HepG2 (cell line): Measurements from ENCODE around the gene CPEB4. TPM values are rescaled to one million over a fixed set of nuclear protein-coding genes. Genes with fewer than 3 reads are reported as not detected.

Experiments
- ATAC-seq: fragments of 200-7000 bp; cut with Tn5 transposase; 3 replicates; pipeline ENCODE4 v1.9.1; 2020; ENCODE audit warnings: mild to moderate bottlenecking, moderate library complexity
- BruUV-seq: library from RNA; stranded (reverse); fragments of 400-500 nt; replicated peaks from 2 replicates; lab custom pipeline; 2021; lab: Mats Ljungman, UMichigan
- CTCF ChIA-PET: fragments of 300-600 bp; formaldehyde crosslinking; extraction: SDS; loops from one replicate; lab custom pipeline; 2021; ENCODE audit warnings: low total read pairs, inconsistent platforms, low intra/inter-chr PET ratio; lab: Yijun Ruan, JAX
- POLR2A ChIA-PET: fragments of 350-600 bp; sonication (Branson Sonifier 250); formaldehyde crosslinking; loops from one replicate; lab custom pipeline; 2020; ENCODE audit warnings: antibody characterized with exemption, inconsistent platforms; lab: Yijun Ruan, JAX
- DNase-seq: peaks from one replicate; pipeline ENCODE4 v3.0.0-alpha.2; 2015; ENCODE audit warnings: low spot score
- FAIRE-seq: peaks from 3 replicates; lab custom pipeline; 2011; peaks lifted over from hg19 to GRCh38; lab: Jason Lieb, UNC
- H2AFZ ChIP-seq: one replicate; pipeline ENCODE4 v1.6.1; 2011; ENCODE audit warnings: low read length, inconsistent platforms
- H3K27ac ChIP-seq: fragments of 300-600 bp; 3 replicates; pipeline ENCODE4 v1.8.0; 2011; ENCODE audit warnings: mixed run types, mild to moderate bottlenecking, mixed read lengths, low read length, inconsistent platforms; ENCODE audit not compliant: insufficient read depth; ENCODE audit errors: extremely low read length
- H3K27me3 ChIP-seq, 2 experiments: fragments of 200-600 bp in 1 of 2; 2 replicates in 1 of 2; 3 replicates in 1 of 2; pipeline versions ENCODE4 v1.6.0 to v1.8.0; 2011; ENCODE audit warnings: low read length in 2 of 2, mild to moderate bottlenecking in 2 of 2, moderate library complexity in 2 of 2, inconsistent platforms in 1 of 2; ENCODE audit not compliant: insufficient read depth in 2 of 2, control insufficient read depth in 1 of 2
- H3K36me3 ChIP-seq, 2 experiments: fragments of 200-600 bp in 1 of 2; replicated peaks in 1 of 2; 2 replicates in 1 of 2; 3 replicates in 1 of 2; pipeline versions ENCODE4 v1.5.1 to v1.8.0; 2011; ENCODE audit warnings: low read length in 2 of 2, inconsistent platforms in 1 of 2; ENCODE audit not compliant: insufficient read depth in 2 of 2, control insufficient read depth in 1 of 2
- H3K4me1 ChIP-seq: 2 replicates; pipeline ENCODE4 v1.5.1; 2012; ENCODE audit warnings: low read length, inconsistent platforms; ENCODE audit not compliant: insufficient read depth
- H3K4me2 ChIP-seq: 2 replicates; pipeline ENCODE4 v1.6.0; 2011; ENCODE audit warnings: low read depth, low read length, inconsistent platforms
- H3K4me3 ChIP-seq, 3 experiments: fragments of 200-600 bp in 1 of 3; sonication (generic), shearing (Covaris generic) in 1 of 3; replicated peaks in 1 of 3; 2 replicates each; pipeline ENCODE4 v1.5.1; 2011 to 2016; ENCODE audit warnings: low read length in 3 of 3, inconsistent platforms in 2 of 3, low read depth in 2 of 3, mild to moderate bottlenecking in 2 of 3, control low read depth in 1 of 3, mixed read lengths in 1 of 3; ENCODE audit not compliant: insufficient read depth in 1 of 3
- H3K79me2 ChIP-seq: one replicate; pipeline ENCODE4 v1.6.1; 2011; ENCODE audit warnings: low read length, inconsistent platforms; ENCODE audit not compliant: insufficient read depth
- H3K9ac ChIP-seq: 2 replicates; pipeline ENCODE4 v1.6.0; 2011; ENCODE audit warnings: mild to moderate bottlenecking, low read depth, low read length, inconsistent platforms; ENCODE audit not compliant: insufficient read depth
- H3K9me3 ChIP-seq: 2 replicates; pipeline ENCODE4 v1.5.1; 2012; ENCODE audit warnings: mild to moderate bottlenecking, low read length
- H4K20me1 ChIP-seq: 2 replicates; pipeline ENCODE4 v1.6.0; 2011; ENCODE audit warnings: inconsistent platforms, mild to moderate bottlenecking, low read length, moderate library complexity; ENCODE audit not compliant: insufficient read depth
- EHMT2 ChIP-seq: fragments of 200-600 bp; sonication (generic); IDR thresholded peaks from 2 replicates; pipeline ENCODE4 v1.7.0; 2017; ENCODE audit warnings: antibody characterized with exemption, low read depth, low read length, borderline replicate concordance
- KLF6 ChIP-seq: IDR thresholded peaks from 2 replicates; pipeline ENCODE4 v1.8.0; 2016; ENCODE audit warnings: missing biosample characterization, missing genetic modification reagents
- MTF1 ChIP-seq: sonication (generic); formaldehyde crosslinking; IDR thresholded peaks from 2 replicates; pipeline ENCODE4 v1.5.0; 2020; ENCODE audit warnings: missing genetic modification reagents
- NR2F2 ChIP-seq: IDR thresholded peaks from 2 replicates; pipeline ENCODE4 v1.6.1; 2012; ENCODE audit warnings: low read depth, inconsistent platforms, borderline replicate concordance
- ZHX1 ChIP-seq: sonication (generic); formaldehyde crosslinking; IDR thresholded peaks from 2 replicates; pipeline ENCODE4 v1.8.1; 2022; ENCODE audit warnings: low read depth, mild to moderate bottlenecking, missing genetic modification reagents
- ZNF281 ChIP-seq: sonication (generic); formaldehyde crosslinking; IDR thresholded peaks from 2 replicates; pipeline ENCODE4 v1.4.0; 2020; ENCODE audit warnings: missing genetic modification reagents, borderline replicate concordance
- ZNF605 ChIP-seq: sonication (generic); formaldehyde crosslinking; IDR thresholded peaks from 2 replicates; pipeline ENCODE4 v1.8.0; 2022; ENCODE audit warnings: mild to moderate bottlenecking, missing genetic modification reagents
- WGBS: methylation state at CpG from one replicate; pipeline ENCODE4 v1.1.6; 2017; ENCODE audit warnings: low lambda C conversion rate; 5-methylcytosine and 5-hydroxymethylcytosine counted together
- in situ Hi-C: cut with HindIII; loops from 2 replicates; pipeline ENCODE4 v1.10.0; 2017; ENCODE audit warnings: low pct_unique_long_range_greater_than_20kb; ENCODE audit not compliant: extremely low pct_ligation_motif_present
- intact Hi-C: fragments of 100-400 bp; cut with micrococcal nuclease; formaldehyde crosslinking; loops from one replicate; pipeline ENCODE4 v1.10.0; 2022; ENCODE audit not compliant: unreplicated experiment
- polyA plus RNA-seq, 8 experiments: library from polyadenylated mRNA; depleted of rRNA in 3 of 8; stranded (reverse) in 7 of 8; unstranded in 1 of 8; fragments of >200 nt; fragmentation: Illumina TruSeq in 4 of 8; extraction: Trizol in 4 of 8; gene quantifications; 2 replicates each; pipeline versions ENCODE4 v1.2.1 to v1.2.3, GENCODE V29; 2011 to 2016; ENCODE audit warnings: low read depth in 4 of 8, missing spikeins in 1 of 8, mixed read lengths in 1 of 8; ENCODE audit not compliant: insufficient read depth in 1 of 8
- total RNA-seq, 5 experiments: library from RNA; depleted of rRNA; stranded (reverse); fragments of >200 nt; fragmentation: Illumina TruSeq; extraction: Trizol; gene quantifications; 2 replicates each; pipeline ENCODE4 v1.2.3, GENCODE V29; 2016; ENCODE audit warnings: low read depth in 1 of 5

CPEB4 gene
- total and polyA plus RNA-seq, 2 of the 13 experiments (the other 11 are each of a cell fraction or from before 2014, with no cell fraction given), result 7.7 to 26.7 TPM

DNA sequence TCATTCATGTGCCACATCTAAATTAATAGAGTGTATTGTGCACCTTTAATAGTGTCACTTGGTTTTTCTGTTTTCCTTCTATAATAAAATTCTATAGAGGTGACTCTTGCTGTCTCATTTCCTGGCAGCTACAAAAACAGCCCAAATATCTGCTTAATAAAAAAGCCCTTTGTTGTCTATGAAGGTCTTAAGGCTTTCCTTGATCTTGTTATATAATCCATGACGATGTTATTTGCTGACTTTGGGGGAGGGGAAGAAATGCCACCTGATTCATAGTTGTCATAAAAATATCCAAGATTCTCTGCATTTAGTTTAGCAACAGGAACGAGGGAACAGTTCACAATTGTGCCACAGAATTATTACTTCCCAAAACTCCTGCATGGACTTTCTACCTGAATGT, 31.3 kb downstream of the CPEB4 start (continued):
- peak; percentile 92 for TF ChIP-seq ZNF281 (CRISPR knock-in tag)

GRCh38 chr5:173920024-173920753, 32.0 kb downstream of the CPEB4 start:
- Histone ChIP-seq H2AFZ (no peak overlapping the region), H3K36me3 (peaks cover 2 to 11% of the 10 kb centered on the region in 2 experiments; a peak in 4 of 5 replicates), H3K9ac (no peak overlapping the region), H3K27me3 (no peaks in the 10 kb centered on the region), H3K9me3 (no peaks in the 10 kb centered on the region), H4K20me1 (no peaks in the 10 kb centered on the region), H3K27ac (no peak overlapping the region), H3K4me1 (peaks cover 60% of the 10 kb centered on the region), H3K4me2 (no peak overlapping the region), H3K4me3 (no peak overlapping the region), H3K79me2 (peaks cover 26% of the 10 kb centered on the region)
- no peak for DNase-seq
- intact Hi-C loops (no loop called here), in situ Hi-C loops (no loop called here)
- FAIRE-seq, result no peak
- WGBS, result 96% methylated on average over 3 of the region's 3 CpGs
- no TSS peak for BruUV-seq
- ChIA-PET CTCF (no interaction called here), POLR2A (no interaction called here)
- ATAC-seq, result no peak
- TF ChIP-seq MTF1 (no peak), ZHX1 (CRISPR knock-in tag) (no peak), NR2F2 (no peak), KLF6 (CRISPR knock-in tag) (no peak), ZNF605 (CRISPR knock-in tag) (no peak), EHMT2 (no peak)
